CD14-positive monocyte (primary cell): ENCODE data around the gene RARS2. TPM values are rescaled to one million over a fixed set of nuclear protein-coding genes. Genes with fewer than 3 reads are reported as not detected.

Experiments
- DNase-seq, 3 donors: peaks; one replicate each; pipeline ENCODE4 v3.0.0-alpha.2; 2011 to 2022
- H2AFZ ChIP-seq: 2 replicates; pipeline ENCODE4 v1.6.0; 2012; ENCODE audit warnings: mild to moderate bottlenecking, low read depth, low read length, inconsistent platforms; ENCODE audit not compliant: insufficient read depth, poor library complexity, severe bottlenecking
- H3K27ac ChIP-seq, 2 donors: 1 replicate in 1 of 2; 2 replicates in 1 of 2; pipeline ENCODE4 v1.5.1; 2012 to 2013; ENCODE audit warnings: low read length in 2 of 2, control low read depth in 1 of 2, inconsistent platforms in 1 of 2, low read depth in 1 of 2, mild to moderate bottlenecking in 1 of 2
- H3K27me3 ChIP-seq, 2 donors: one replicate each; pipeline versions ENCODE4 v1.6.0 to v1.6.1; 2011 to 2013; ENCODE audit warnings: low read length in 2 of 2; ENCODE audit not compliant: control insufficient read depth in 2 of 2, insufficient read depth in 2 of 2
- H3K36me3 ChIP-seq, 2 donors: replicated peaks in 1 of 2; 1 replicate in 1 of 2; 2 replicates in 1 of 2; pipeline versions ENCODE4 v1.5.1 to v1.6.1; 2012 to 2013; ENCODE audit warnings: low read length in 2 of 2, control low read depth in 1 of 2, inconsistent platforms in 1 of 2, mild to moderate bottlenecking in 1 of 2; ENCODE audit not compliant: insufficient read depth in 2 of 2, control insufficient read depth in 1 of 2
- H3K4me1 ChIP-seq, 2 donors: 1 replicate in 1 of 2; 2 replicates in 1 of 2; pipeline versions ENCODE4 v1.5.1 to v1.6.1; 2012 to 2013; ENCODE audit warnings: low read length in 2 of 2, control low read depth in 1 of 2, inconsistent platforms in 1 of 2, mild to moderate bottlenecking in 1 of 2, moderate library complexity in 1 of 2; ENCODE audit not compliant: insufficient read depth in 2 of 2, control insufficient read depth in 1 of 2
- H3K4me2 ChIP-seq: replicated peaks from 2 replicates; pipeline ENCODE3; 2012; ENCODE audit warnings: low read length, moderate library complexity, mild to moderate bottlenecking; ENCODE audit not compliant: poor library complexity, severe bottlenecking; ENCODE audit errors: extremely low read depth
- H3K4me3 ChIP-seq, 3 experiments: fragments of 200-600 bp in 1 of 3; sonication (generic) in 1 of 3; replicated peaks in 1 of 3; 1 replicate in 2 of 3; 2 replicates in 1 of 3; pipeline ENCODE4 v1.5.1; 2011 to 2013; ENCODE audit warnings: low read length in 3 of 3, mild to moderate bottlenecking in 3 of 3, control low read depth in 2 of 3, low read depth in 2 of 3, inconsistent platforms in 1 of 3, moderate library complexity in 1 of 3
- H3K79me2 ChIP-seq: 2 replicates; pipeline ENCODE4 v1.6.0; 2012; ENCODE audit warnings: mild to moderate bottlenecking, control low read depth, inconsistent platforms, low read length, moderate library complexity; ENCODE audit not compliant: insufficient read depth
- H3K9ac ChIP-seq: 2 replicates; pipeline ENCODE4 v1.6.0; 2017; ENCODE audit warnings: low read length, mild to moderate bottlenecking; ENCODE audit not compliant: insufficient read depth, poor library complexity, severe bottlenecking
- H3K9me3 ChIP-seq, 2 donors: replicated peaks in 1 of 2; 1 replicate in 1 of 2; 2 replicates in 1 of 2; pipeline versions ENCODE4 v1.5.1 to v1.6.1; 2012 to 2013; ENCODE audit warnings: low read length in 2 of 2, control low read depth in 1 of 2; ENCODE audit not compliant: control insufficient read depth in 1 of 2, insufficient read depth in 1 of 2
- H4K20me1 ChIP-seq: 2 replicates; pipeline ENCODE4 v1.6.0; 2012; ENCODE audit warnings: mild to moderate bottlenecking, low read length, control low read depth, moderate library complexity; ENCODE audit not compliant: insufficient read depth
- H3K27ac Mint-ChIP-seq, 7 donors: one replicate each; pipeline ENCODE4 v1.8.0; 2020; ENCODE audit warnings: mild to moderate bottlenecking in 7 of 7, mixed read lengths in 7 of 7, moderate library complexity in 6 of 7, inconsistent platforms in 2 of 7
- H3K27me3 Mint-ChIP-seq, 3 donors: one replicate each; pipeline ENCODE4 v1.8.0; 2021 to 2022; ENCODE audit warnings: low read depth in 3 of 3, mild to moderate bottlenecking in 3 of 3, mixed read lengths in 3 of 3, moderate library complexity in 3 of 3, inconsistent platforms in 1 of 3
- H3K36me3 Mint-ChIP-seq, 2 donors: one replicate each; pipeline ENCODE4 v1.8.0; 2020; ENCODE audit warnings: mixed read lengths in 2 of 2, inconsistent platforms in 1 of 2, mild to moderate bottlenecking in 1 of 2
- H3K4me1 Mint-ChIP-seq: one replicate; pipeline ENCODE4 v1.8.0; 2020; ENCODE audit warnings: mild to moderate bottlenecking, mixed read lengths
- H3K4me3 Mint-ChIP-seq, 2 donors: one replicate each; pipeline ENCODE4 v1.8.0; 2020; ENCODE audit warnings: mild to moderate bottlenecking in 2 of 2, mixed read lengths in 2 of 2, moderate library complexity in 1 of 2
- H3K9me3 Mint-ChIP-seq, 7 donors: one replicate each; pipeline ENCODE4 v1.8.0; 2020 to 2022; ENCODE audit warnings: mixed read lengths in 7 of 7, mild to moderate bottlenecking in 6 of 7, moderate library complexity in 6 of 7, inconsistent platforms in 2 of 7
- CTCF ChIP-seq: fragments of 200-600 bp; IDR thresholded peaks from one replicate; pipeline ENCODE4 v1.8.0; 2022; ENCODE audit warnings: antibody characterized with exemption, mild to moderate bottlenecking
- whole genome bisulfite sequencing: methylation state at CpG from one replicate; pipeline ENCODE4 v1.1.5; 2013; ENCODE audit warnings: missing lambda C conversion rate; ENCODE audit not compliant: insufficient coverage; 5-methylcytosine and 5-hydroxymethylcytosine counted together
- intact Hi-C, 2 donors: fragments of 100-400 bp; cut with micrococcal nuclease; formaldehyde crosslinking; loops; one replicate each; pipeline versions ENCODE4 v1.15.0 to v1.15.1; 2023
- polyA plus RNA-seq, 3 donors: library from polyadenylated mRNA; depleted of rRNA in 1 of 3; unstranded in 2 of 3; stranded (reverse) in 1 of 3; fragments of 300-500 nt in 2 of 3; fragments of >200 nt in 1 of 3; fragmentation: Illumina TruSeq in 2 of 3; gene quantifications; 1 replicate in 2 of 3; 2 replicates in 1 of 3; pipeline ENCODE4 v1.2.3, GENCODE V29; 2012 to 2021

Gene RARS2
- polyA plus RNA-seq, 3 donors = 8.6 to 33.0 (median 27.3) TPM

- DNase-seq = no peak
- Histone ChIP-seq H3K4me3 (no peak overlapping the region), H3K4me1 (no peaks in the 10 kb centered on the region), H3K9ac (peak overlapping the region; percentile 43), H3K27ac (peak overlapping the region in 1 of 2 donors; percentile 42), H3K79me2 (no peaks in the 10 kb centered on the region), H3K9me3 (no peaks in the 10 kb centered on the region), H3K27me3 (no peaks in the 10 kb centered on the region), H2AFZ (no peak overlapping the region), H3K36me3 (no peaks in the 10 kb centered on the region), H4K20me1 (no peaks in the 10 kb centered on the region), H3K4me2 (no peak overlapping the region)
- Mint-ChIP-seq H3K9me3 (no peaks in the 10 kb centered on the region), H3K36me3 (peaks cover 20 to 29% of the 10 kb centered on the region in 2 donors), H3K4me1 (peaks cover 7% of the 10 kb centered on the region), H3K4me3 (no peak overlapping the region), H3K27ac (no peak overlapping the region), H3K27me3 (no peaks in the 10 kb centered on the region)
- no peak for TF ChIP-seq CTCF
- intact Hi-C loops = no loop called here
Measured at GRCh38 chr6:87628881-87629280, 39.1 kb upstream of the RARS2 start.

GRCh38 chr6:87628424-87628823, 38.6 kb upstream of the RARS2 start:
- no peak for TF ChIP-seq CTCF
- Mint-ChIP-seq H3K4me1 (peaks cover 7% of the 10 kb centered on the region), H3K27me3 (no peaks in the 10 kb centered on the region), H3K27ac (peak overlapping the region in 2 of 7 donors; percentile 22 to 34), H3K9me3 (no peaks in the 10 kb centered on the region), H3K36me3 (peaks cover 21 to 27% of the 10 kb centered on the region in 2 donors), H3K4me3 (no peak overlapping the region)
- Histone ChIP-seq H3K9ac (peak overlapping the region; percentile 43), H3K4me2 (no peak overlapping the region), H3K9me3 (no peaks in the 10 kb centered on the region), H4K20me1 (no peaks in the 10 kb centered on the region), H2AFZ (no peak overlapping the region), H3K4me1 (no peaks in the 10 kb centered on the region), H3K27me3 (no peaks in the 10 kb centered on the region), H3K4me3 (no peak overlapping the region), H3K79me2 (no peaks in the 10 kb centered on the region), H3K27ac (peak overlapping the region in 1 of 2 donors; percentile 42), H3K36me3 (no peaks in the 10 kb centered on the region)
- intact Hi-C loops = no loop called here
- no peak for DNase-seq
- no CpG with 5 or more reads among the region's 2 CpGs for WGBS
